OCI-LY3 (cell line): Measurements from ENCODE around the gene MTX3.

ENCODE experiments used
- H2AFZ ChIP-seq: fragments of 200-600, 300-600 bp; shearing (Covaris generic); 2 replicates; pipeline ENCODE4 v1.6.0; 2014; ENCODE audit warnings: antibody characterized with exemption, low read depth, low read length
- H3K27ac ChIP-seq: fragments of 200-600, 300-600 bp; sonication (generic); 2 replicates; pipeline ENCODE4 v1.5.1; 2014; ENCODE audit warnings: mild to moderate bottlenecking, low read length, moderate library complexity, mixed read lengths
- H3K27me3 ChIP-seq: fragments of 200-600, 300-600 bp; sonication (generic); 2 replicates; pipeline ENCODE4 v1.6.1; 2014; ENCODE audit warnings: low read depth, low read length, mixed read lengths
- H3K36me3 ChIP-seq: fragments of 200-600, 300-600 bp; sonication (generic); replicated peaks from 2 replicates; pipeline ENCODE3; 2014; ENCODE audit warnings: low read depth, low read length, mixed read lengths
- H3K4me1 ChIP-seq: fragments of 300-600, 200-600 bp; sonication (generic); 2 replicates; pipeline ENCODE4 v1.6.1; 2014; ENCODE audit warnings: low read length, mixed read lengths
- H3K4me2 ChIP-seq: fragments of 200-600, 300-600 bp; sonication (generic); 2 replicates; pipeline ENCODE4 v1.6.1; 2014; ENCODE audit warnings: low read length, mixed read lengths
- H3K4me3 ChIP-seq: fragments of 300-600, 200-600 bp; sonication (generic); 2 replicates; pipeline ENCODE4 v1.5.1; 2014; ENCODE audit warnings: antibody characterized with exemption, mild to moderate bottlenecking, low read length, moderate library complexity
- H3K79me2 ChIP-seq: fragments of 300-600, 200-600 bp; shearing (Covaris generic); 2 replicates; pipeline ENCODE4 v1.6.1; 2014; ENCODE audit warnings: mild to moderate bottlenecking, low read length, mixed read lengths
- H3K9ac ChIP-seq: fragments of 300-600, 200-600 bp; shearing (Covaris generic); 2 replicates; pipeline ENCODE4 v1.6.0; 2014; ENCODE audit warnings: mild to moderate bottlenecking, low read length, moderate library complexity
- H3K9me3 ChIP-seq: fragments of 200-600, 300-600 bp; shearing (Covaris generic); 2 replicates; pipeline ENCODE4 v1.6.1; 2014; ENCODE audit warnings: low read length, mixed read lengths; ENCODE audit not compliant: insufficient read depth
- H4K20me1 ChIP-seq: fragments of 200-600, 300-600 bp; sonication (generic); 2 replicates; pipeline ENCODE4 v1.6.1; 2016; ENCODE audit warnings: low read length, mixed read lengths; ENCODE audit not compliant: insufficient read depth
- EZH2phosphoT487 ChIP-seq: fragments of 200-600 bp; shearing (Covaris generic); IDR thresholded peaks from 2 replicates; pipeline ENCODE4 v1.6.1; 2018; ENCODE audit warnings: antibody characterized with exemption, mixed run types, low read depth
- TF ChIP-seq, protein P1 (sequence below): fragments of 200-600, 300-600 bp; sonication (generic); IDR thresholded peaks from 2 replicates; pipeline ENCODE4 v1.5.1; 2014; ENCODE audit warnings: antibody characterized with exemption, low read length, low read depth

Gene MTX3

GRCh38 chr5:80035839-80036238 is 44.8 kb upstream of the MTX3 start:
- Histone ChIP-seq H3K27ac (no peak overlapping the region), H3K9me3 (no peaks in the 10 kb centered on the region), H3K9ac (no peak overlapping the region), H3K4me3 (no peak overlapping the region), H3K36me3 (no peaks in the 10 kb centered on the region), H3K27me3 (peaks cover 24% of the 10 kb centered on the region; the same call in 1 of the 2 replicates), H3K79me2 (no peaks in the 10 kb centered on the region), H4K20me1 (no peaks in the 10 kb centered on the region), H3K4me2 (no peak overlapping the region), H3K4me1 (peaks cover 16% of the 10 kb centered on the region), H2AFZ (no peak overlapping the region)
- no peak for TF ChIP-seq EZH2phosphoT487
- TF ChIP-seq, protein P1, sequence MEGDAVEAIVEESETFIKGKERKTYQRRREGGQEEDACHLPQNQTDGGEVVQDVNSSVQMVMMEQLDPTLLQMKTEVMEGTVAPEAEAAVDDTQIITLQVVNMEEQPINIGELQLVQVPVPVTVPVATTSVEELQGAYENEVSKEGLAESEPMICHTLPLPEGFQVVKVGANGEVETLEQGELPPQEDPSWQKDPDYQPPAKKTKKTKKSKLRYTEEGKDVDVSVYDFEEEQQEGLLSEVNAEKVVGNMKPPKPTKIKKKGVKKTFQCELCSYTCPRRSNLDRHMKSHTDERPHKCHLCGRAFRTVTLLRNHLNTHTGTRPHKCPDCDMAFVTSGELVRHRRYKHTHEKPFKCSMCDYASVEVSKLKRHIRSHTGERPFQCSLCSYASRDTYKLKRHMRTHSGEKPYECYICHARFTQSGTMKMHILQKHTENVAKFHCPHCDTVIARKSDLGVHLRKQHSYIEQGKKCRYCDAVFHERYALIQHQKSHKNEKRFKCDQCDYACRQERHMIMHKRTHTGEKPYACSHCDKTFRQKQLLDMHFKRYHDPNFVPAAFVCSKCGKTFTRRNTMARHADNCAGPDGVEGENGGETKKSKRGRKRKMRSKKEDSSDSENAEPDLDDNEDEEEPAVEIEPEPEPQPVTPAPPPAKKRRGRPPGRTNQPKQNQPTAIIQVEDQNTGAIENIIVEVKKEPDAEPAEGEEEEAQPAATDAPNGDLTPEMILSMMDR = no peak

GRCh38 chr5:80034962-80035821 is 44.1 kb upstream of the MTX3 start, which contains the start of gene THBS4:
THBS4 (plus strand) TSS chr5:80035348; CDS start chr5:80035538, 190 bp downstream.
- H2AFZ ChIP-seq = no peak within 1 kb of the TSS
- H3K4me2 ChIP-seq = no peak within 1 kb of the TSS
- no peak within 1 kb of the TSS for H3K27ac ChIP-seq
- no peaks in the 10 kb centered on the region for H3K79me2 ChIP-seq
- TF ChIP-seq, protein P1 = no peak
- no peak for TF ChIP-seq EZH2phosphoT487
- no peak within 1 kb of the TSS for H3K4me3 ChIP-seq
- H3K9me3 ChIP-seq = no peaks in the 10 kb centered on the region
- no peaks in the 10 kb centered on the region for H4K20me1 ChIP-seq
- H3K4me1 ChIP-seq = peaks cover 16% of the 10 kb centered on the region
- no peaks in the 10 kb centered on the region for H3K36me3 ChIP-seq
- peaks cover 24% of the 10 kb centered on the region; the same call in 1 of the 2 replicates for H3K27me3 ChIP-seq
- H3K9ac ChIP-seq = no peak within 1 kb of the TSS

DNA sequence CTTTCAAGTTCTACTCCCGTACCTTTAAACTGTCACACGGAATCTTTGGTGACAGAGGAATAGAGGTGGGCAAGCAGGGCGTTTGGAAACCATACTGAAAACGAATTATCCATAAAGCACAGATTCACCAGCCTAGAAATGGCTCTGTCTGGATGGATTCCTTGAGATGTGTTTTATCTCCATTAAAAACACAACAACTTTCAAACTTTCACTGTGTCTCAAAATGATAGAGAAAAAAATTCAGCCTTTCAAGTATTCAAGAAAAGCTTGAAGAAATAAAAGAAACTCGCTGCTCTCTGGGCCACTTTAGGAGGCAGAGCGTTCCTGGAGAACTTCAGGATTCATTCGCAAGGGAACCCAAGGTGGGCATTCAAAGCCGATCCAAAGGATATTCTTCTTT is 43.5 kb upstream of the MTX3 start:
- Histone ChIP-seq H4K20me1 (no peaks in the 10 kb centered on the region), H2AFZ (no peak overlapping the region), H3K79me2 (no peaks in the 10 kb centered on the region), H3K36me3 (no peaks in the 10 kb centered on the region), H3K27ac (no peak overlapping the region), H3K9me3 (no peaks in the 10 kb centered on the region), H3K4me1 (peaks cover 16% of the 10 kb centered on the region), H3K27me3 (peaks cover 21% of the 10 kb centered on the region; the same call in 1 of the 2 replicates), H3K4me2 (no peak overlapping the region), H3K9ac (no peak overlapping the region), H3K4me3 (no peak overlapping the region)
- no peak for TF ChIP-seq EZH2phosphoT487
- TF ChIP-seq, protein P1 = no peak

DNA sequence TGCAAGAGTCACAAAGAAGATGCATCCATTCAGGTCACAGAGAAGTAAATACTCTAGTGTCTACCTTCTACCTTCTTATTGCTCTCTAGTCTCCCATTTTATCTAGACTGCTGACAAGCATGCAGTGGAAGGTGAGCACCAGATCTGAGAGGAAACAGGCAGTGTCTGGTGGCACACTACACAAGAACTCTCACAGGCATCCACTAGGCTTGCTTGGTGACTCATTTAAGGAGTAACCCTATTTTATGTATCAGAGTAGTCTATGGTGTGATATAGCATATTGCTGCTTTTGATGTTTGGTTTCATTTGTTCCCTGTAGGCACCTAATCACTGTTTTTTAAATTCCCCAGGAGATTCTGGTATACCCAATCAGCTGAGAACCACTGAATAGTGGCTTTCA is 42.5 kb upstream of the MTX3 start:
- peaks cover 16% of the 10 kb centered on the region for H3K4me1 ChIP-seq
- H3K9ac ChIP-seq = no peak overlapping the region
- H3K79me2 ChIP-seq = no peaks in the 10 kb centered on the region
- H4K20me1 ChIP-seq = no peaks in the 10 kb centered on the region
- no peak overlapping the region for H3K27ac ChIP-seq
- no peak overlapping the region for H2AFZ ChIP-seq
- no peaks in the 10 kb centered on the region for H3K9me3 ChIP-seq
- H3K4me3 ChIP-seq = no peak overlapping the region
- H3K27me3 ChIP-seq = peaks cover 14% of the 10 kb centered on the region; the same call in 1 of the 2 replicates
- H3K36me3 ChIP-seq = no peaks in the 10 kb centered on the region
- TF ChIP-seq, protein P1 = no peak
- TF ChIP-seq EZH2phosphoT487 = no peak
- no peak overlapping the region for H3K4me2 ChIP-seq
